Superior temporal gyrus (tissue), 1 donor: ENCODE measurements around the gene CELF2.
A peak's percentile ranks its signal among the peaks of the same experiment; 100 is the strongest.
"Not testable (repeated sequence)": the region's sequence is repeated elsewhere in the genome, so short reads cannot be mapped to it uniquely, and the experiment has no call there.

Experiments
- DNase-seq: peaks from one replicate; pipeline ENCODE4 v3.0.0-alpha.2; 2016; ENCODE audit errors: extremely low spot score

The CELF2 gene

GRCh38 chr10:11017570-11018431 is at the start of gene CELF2:
CELF2 (plus strand) TSS chr10:11017872; CDS start chr10:11018090, 218 bp downstream.
- no peak for DNase-seq

- no peak for DNase-seq
Measured at GRCh38 chr10:10968257-10968588, 49.4 kb upstream of the CELF2 start.

DNA sequence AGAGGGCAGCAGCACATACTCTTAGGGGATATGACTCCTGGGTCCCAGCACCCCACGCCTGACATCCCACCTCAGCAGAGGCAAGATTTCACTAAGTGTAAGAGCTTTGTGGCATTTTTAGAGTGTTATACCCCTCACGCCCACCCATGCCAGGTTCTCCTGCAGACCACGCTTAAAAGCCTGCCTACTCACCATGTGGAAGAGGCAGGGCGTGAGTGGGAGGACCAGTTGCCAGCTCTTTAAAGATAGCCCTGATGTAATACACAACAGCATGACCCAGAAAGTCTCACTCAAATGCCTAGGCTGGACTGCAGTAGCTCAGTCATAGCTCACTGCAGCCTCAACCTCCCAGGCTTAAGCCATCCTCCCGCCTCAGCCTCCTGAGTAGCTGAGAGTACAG is 44.4 kb upstream of the CELF2 start:
- DNase-seq, result no peak

DNA sequence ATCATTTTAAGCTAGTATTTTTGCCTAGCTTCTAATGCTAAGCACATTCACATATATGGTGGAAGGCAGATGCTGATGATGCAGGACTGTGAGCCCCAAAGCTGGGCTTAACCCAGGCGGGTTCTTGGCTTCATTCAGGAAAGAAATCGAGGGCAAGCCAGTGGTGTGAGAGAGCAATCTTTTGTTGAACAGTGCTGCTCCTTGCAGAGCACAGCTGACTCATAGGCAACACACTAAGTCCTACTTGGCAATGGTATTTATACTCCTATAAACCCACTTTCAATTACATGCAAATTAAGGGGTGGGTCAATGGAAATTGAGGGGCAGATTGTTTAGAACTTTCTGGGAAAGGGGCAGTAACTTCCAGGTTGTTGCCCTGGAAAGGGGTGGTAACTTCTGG is 42.0 kb upstream of the CELF2 start:
- no peak for DNase-seq

GRCh38 chr10:10976652-10977051 is 41.0 kb upstream of the CELF2 start:
- DNase-seq, result no peak

- DNase-seq, result peak; percentile 68
Measured at GRCh38 chr10:10977226-10977956, 40.3 kb upstream of the CELF2 start.

DNA sequence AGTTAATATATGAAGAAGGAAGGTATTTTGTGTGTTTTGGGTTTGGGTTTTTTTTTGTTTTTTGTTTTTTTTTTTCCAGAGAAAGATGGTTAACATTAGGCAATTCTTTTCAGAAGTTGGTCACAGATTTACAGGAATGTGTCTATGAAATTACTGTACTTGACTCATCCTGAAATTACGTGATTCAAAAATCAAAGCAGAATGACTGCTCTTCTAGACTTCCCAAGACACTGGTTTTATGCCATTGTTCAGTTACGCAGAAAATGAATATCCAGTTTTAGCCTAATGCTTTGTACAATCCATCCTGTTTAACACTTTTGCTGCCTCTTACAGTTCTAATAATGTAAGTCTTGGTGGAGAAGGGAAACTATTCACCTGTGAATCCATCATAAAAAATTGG is 39.7 kb upstream of the CELF2 start:
- DNase-seq, result no peak

DNA sequence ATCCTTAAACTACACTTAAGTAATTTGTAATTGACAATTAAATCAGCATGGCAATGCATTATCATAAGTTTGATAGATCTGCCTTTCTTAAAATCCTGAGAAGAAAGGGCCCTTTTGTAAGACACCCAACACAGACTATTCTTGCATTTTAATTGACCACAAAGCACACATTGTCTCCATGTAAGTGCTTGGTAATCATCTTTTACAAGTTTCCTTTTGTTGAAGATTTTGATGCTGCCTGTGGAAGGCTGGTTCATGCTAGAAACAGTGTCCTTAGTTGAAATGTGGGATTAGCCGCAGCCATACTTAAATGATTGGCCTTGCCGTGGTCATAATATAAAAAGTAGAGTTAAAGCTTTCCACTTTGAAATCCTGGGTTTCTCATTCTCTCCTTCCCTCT is 32.3 kb upstream of the CELF2 start:
- DNase-seq, result no peak

GRCh38 chr10:10986606-10987005 is 31.1 kb upstream of the CELF2 start:
- DNase-seq, result no peak

DNA sequence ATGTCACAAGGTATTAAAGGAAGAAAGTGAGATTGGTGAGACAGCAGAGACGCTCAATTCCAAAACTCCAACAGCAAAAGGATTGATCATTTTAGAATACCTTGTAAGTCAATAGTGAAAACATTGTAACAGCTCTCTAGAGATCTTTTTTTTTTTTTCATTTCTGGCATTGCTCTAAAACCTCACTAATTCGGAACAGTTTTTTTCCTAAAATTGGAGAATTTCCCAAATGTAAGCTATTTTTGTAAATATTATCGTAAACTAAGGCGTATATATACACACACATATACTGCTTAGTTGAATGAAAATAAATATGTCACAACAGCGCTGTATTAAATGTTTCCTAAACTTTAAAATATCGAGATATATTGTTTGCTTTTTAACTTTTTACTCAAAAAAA is 30.6 kb upstream of the CELF2 start:
- DNase-seq, result no peak

DNA sequence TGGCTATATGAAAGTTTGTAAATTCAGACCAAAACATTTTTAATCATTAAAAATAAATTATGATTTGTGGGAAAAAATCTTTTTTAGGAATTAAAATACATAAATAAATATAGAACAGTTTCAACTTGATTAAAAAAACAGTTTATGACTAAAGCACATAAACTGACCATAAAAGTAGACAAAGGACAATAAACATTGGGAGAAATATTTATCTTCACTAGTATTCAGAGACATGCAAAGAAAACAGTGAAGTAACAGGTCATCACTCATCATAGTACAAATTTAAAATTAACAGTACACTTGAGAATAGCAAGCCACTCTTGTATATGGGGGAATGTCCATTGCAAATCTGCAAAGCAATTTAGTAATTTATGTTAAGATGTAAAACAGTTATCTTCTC is 28.0 kb upstream of the CELF2 start:
- DNase-seq, result no peak

GRCh38 chr10:10991144-10991543 is 26.5 kb upstream of the CELF2 start:
- DNase-seq, result no peak

GRCh38 chr10:10992072-10992471 is 25.6 kb upstream of the CELF2 start:
- DNase-seq, result no peak

- DNase-seq, result no peak
Measured at GRCh38 chr10:10992961-10993714, 24.5 kb upstream of the CELF2 start.

DNA sequence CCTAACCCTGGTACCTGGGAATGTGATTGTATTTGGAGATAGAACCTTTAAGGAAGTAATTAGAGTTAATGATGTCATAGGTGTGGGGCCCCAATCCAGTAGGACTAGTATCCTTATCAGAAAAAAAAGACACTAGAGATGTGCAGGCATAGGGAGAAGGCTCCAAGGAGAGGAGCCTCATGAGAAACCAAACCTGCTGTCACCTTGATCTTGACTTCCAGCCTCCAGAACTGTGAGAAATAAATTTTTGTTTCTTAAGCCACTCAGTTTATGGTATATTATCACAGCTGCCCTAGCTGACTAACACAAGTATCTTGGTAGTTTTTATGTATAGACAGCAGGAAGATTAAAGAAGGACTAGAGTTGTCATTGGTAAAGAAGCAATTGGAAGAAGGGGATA is 23.9 kb upstream of the CELF2 start:
- no peak for DNase-seq

GRCh38 chr10:10994360-10994759 is 23.3 kb upstream of the CELF2 start:
- no peak for DNase-seq

DNA sequence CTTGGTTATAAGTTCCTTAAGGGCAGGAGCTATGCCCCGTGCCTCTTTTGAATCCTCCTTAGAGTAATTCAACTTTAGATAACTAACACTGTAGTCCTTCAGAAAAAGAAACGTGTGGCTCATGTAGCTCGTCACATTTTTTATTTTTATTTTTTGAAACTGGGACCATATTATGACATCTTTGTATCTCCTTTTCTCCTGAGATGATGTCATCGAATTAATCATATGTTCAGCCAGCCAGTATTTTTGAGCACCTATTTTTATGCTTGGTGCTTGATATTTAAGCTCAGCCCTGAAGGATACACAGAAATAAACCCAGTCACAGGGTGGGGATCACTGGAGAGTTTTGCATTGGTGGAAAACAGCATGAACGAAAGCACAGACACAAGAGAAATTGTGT is 22.6 kb upstream of the CELF2 start:
- DNase-seq, result no peak

DNA sequence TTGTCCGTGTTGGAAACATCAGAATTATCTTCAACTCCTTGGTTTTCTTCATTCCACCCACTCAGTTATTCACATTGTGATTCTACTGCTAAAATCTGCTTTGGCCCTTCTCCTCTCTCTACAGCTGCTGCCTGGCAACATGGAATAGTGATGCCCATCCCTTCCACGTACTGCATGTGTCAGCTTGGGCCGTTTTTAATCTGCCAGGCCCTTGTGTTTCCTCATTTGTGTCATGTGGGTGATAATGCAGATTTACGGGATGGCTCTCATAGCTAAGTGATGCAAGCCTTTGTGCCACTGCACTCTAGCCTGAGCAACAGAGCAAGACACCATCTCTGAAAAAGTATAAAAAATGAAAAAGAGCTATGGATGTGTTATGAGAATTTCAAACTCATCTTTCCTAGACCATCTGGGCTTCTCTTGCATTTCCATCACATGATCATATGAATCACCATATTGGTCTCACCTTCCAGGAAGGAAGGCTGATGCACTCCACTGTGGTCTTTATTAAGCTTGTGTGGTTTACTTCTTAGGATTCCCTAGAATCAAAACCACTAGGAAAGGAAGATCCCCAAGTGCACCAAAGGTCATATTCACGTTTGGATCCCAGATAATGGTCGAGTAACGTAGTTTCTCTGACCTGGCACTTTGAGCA is 20.6 kb upstream of the CELF2 start:
- peak; percentile 47 for DNase-seq

DNA sequence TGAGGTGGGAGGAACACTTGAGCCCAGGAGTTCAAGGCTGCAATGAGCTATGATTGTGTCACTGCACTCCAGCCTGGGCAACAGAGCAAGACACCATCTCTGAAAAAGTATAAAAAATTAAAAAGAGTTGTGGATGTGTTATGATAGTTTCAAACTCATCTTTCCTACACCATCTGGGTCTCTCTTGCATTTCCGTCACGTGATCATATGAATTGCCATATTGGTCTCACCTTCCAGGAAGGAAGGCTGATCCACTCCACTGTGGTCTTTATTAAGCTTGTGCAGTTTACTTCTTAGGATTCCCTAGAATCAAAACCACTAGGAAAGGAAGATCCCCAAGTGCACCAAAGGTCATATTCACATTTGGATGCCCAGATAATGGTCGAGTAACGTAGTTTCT is 18.2 kb upstream of the CELF2 start:
- DNase-seq, result not testable (repeated sequence)

GRCh38 chr10:11002485-11002884 is 15.2 kb upstream of the CELF2 start:
- no peak for DNase-seq

GRCh38 chr10:11002916-11003315 is 14.8 kb upstream of the CELF2 start:
- no peak for DNase-seq

DNA sequence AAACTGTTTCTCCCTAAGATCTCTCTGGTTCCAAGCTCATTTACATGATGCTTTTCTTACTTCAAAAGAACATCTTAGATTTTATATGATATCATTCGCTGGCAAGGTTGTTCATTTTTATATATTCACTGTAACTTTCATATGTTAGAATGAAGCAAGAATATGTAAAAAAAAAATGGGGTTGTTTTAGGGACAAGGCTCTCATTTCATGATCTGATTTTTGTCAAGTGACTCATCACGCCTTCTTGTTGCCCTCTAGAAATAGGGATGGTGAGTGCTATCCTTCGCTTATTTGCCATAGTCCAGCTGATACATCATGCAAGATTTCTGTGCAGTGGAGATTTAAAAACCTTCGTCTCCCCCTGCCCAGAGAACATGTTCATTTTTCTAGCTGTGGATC is 14.0 kb upstream of the CELF2 start:
- DNase-seq, result peak; percentile 47
